Gastrocnemius medialis (tissue), 4 donors: ENCODE results near the gene XRN2. TPM values are rescaled to one million over a fixed set of nuclear protein-coding genes. Genes with fewer than 3 reads are reported as not detected.

Source experiments
- ATAC-seq, 2 donors: fragments of 150-250 bp; one replicate each; pipeline ENCODE4 v1.9.1; 2016
- DNase-seq, 2 donors: peaks; one replicate each; pipeline ENCODE4 v3.0.0-alpha.2; 2019
- H3K27ac ChIP-seq, 4 donors: fragments of 200-600 bp; sonication (generic); 1 replicate in 1 of 4; 2 replicates in 3 of 4; pipeline ENCODE4 v1.5.1; 2016 to 2018; ENCODE audit warnings: mild to moderate bottlenecking in 2 of 4, moderate library complexity in 1 of 4
- H3K27me3 ChIP-seq, 3 donors: fragments of 200-600 bp; sonication (generic) in 2 of 3; 1 replicate in 1 of 3; 2 replicates in 2 of 3; pipeline versions ENCODE4 v1.5.1 to v1.6.0; 2016 to 2019; ENCODE audit warnings: mild to moderate bottlenecking in 1 of 3, moderate library complexity in 1 of 3
- H3K36me3 ChIP-seq, 2 donors: fragments of 200-600 bp; sonication (generic) in 1 of 2; one replicate each; pipeline ENCODE4 v1.5.1; 2017 to 2018
- H3K4me1 ChIP-seq, 2 donors: fragments of 200-600 bp; sonication (generic) in 1 of 2; one replicate each; pipeline ENCODE4 v1.5.1; 2016 to 2017; ENCODE audit warnings: mild to moderate bottlenecking in 2 of 2
- H3K4me3 ChIP-seq, 4 donors: fragments of 200-600 bp; sonication (generic) in 3 of 4; 1 replicate in 1 of 4; 2 replicates in 3 of 4; pipeline ENCODE4 v1.5.1; 2016 to 2019; ENCODE audit warnings: mild to moderate bottlenecking in 2 of 4
- H3K9me3 ChIP-seq, 3 donors: fragments of 200-600 bp; sonication (generic) in 2 of 3; 1 replicate in 1 of 3; 2 replicates in 2 of 3; pipeline ENCODE4 v1.5.1; 2016 to 2019
- CTCF ChIP-seq, 5 experiments: fragments of 450-650 bp in 3 of 5; fragments of 200-600 bp in 2 of 5; sonication (generic) in 2 of 5; IDR thresholded peaks in 4 of 5; conservative IDR thresholded peaks in 1 of 5; 1 replicate in 4 of 5; 2 replicates in 1 of 5; pipeline ENCODE4 v1.5.1; 2016 to 2019; ENCODE audit warnings: antibody characterized with exemption in 5 of 5, mild to moderate bottlenecking in 3 of 5, moderate library complexity in 3 of 5
- POLR2A ChIP-seq, 2 donors: fragments of 450-650 bp; IDR thresholded peaks; one replicate each; pipeline ENCODE4 v1.6.1; 2017; ENCODE audit warnings: antibody characterized with exemption in 2 of 2, mild to moderate bottlenecking in 2 of 2, moderate library complexity in 2 of 2
- in situ Hi-C, 4 donors: fragments of 200-750 bp; cut with MboI; loops; one replicate each; pipeline versions ENCODE4 v1.15.0 to v1.8.0; 2017; ENCODE audit warnings: low sequenced_read_pairs in 4 of 4
- intact Hi-C: fragments of 100-400 bp; cut with DNase I; formaldehyde crosslinking; loops from one replicate; pipeline ENCODE4 v1.15.1; 2023; ENCODE audit warnings: low total_unique reads
- total RNA-seq, 4 donors: library from RNA; depleted of rRNA; stranded (reverse); fragments of >200 nt; gene quantifications; one replicate each; pipeline versions ENCODE4 v1.1.0 to v1.2.3, GENCODE V29; 2016

XRN2 gene
- total RNA-seq, 4 donors from 2014 or later, result 42.0 to 68.4 (median 52.3) TPM

- ATAC-seq (no peak), DNase-seq (no peak)
- TF ChIP-seq POLR2A (IDR thresholded peaks at IDR 0.05), result no peak
- no peak for TF ChIP-seq CTCF (IDR thresholded peaks at IDR 0.05 in 4 of 5, conservative IDR thresholded peaks at IDR 0.05 in 1 of 5)
- no peak overlapping the region for H3K4me3 ChIP-seq
- no peak overlapping the region for H3K27ac ChIP-seq
- intact Hi-C loops, result no loop called here
- H3K36me3 ChIP-seq, result peaks cover 0 to 19% of the 10 kb centered on the region in 2 donors
- H3K27me3 ChIP-seq, result no peaks in the 10 kb centered on the region
- no peaks in the 10 kb centered on the region for H3K9me3 ChIP-seq
- in situ Hi-C loops, result no loop called here
- H3K4me1 ChIP-seq, result peaks cover 0 to 7% of the 10 kb centered on the region in 2 donors
Measured at GRCh38 chr20:21371193-21371592, 68.1 kb downstream of the XRN2 start.

- TF ChIP-seq CTCF (IDR thresholded peaks at IDR 0.05 in 4 of 5, conservative IDR thresholded peaks at IDR 0.05 in 1 of 5) (no peak), POLR2A (IDR thresholded peaks at IDR 0.05) (no peak)
- DNase-seq (no peak), ATAC-seq (no peak)
- in situ Hi-C loops, result no loop called here
- H3K9me3 ChIP-seq, result no peaks in the 10 kb centered on the region
- H3K27ac ChIP-seq, result no peak overlapping the region
- intact Hi-C loops, result no loop called here
- H3K4me3 ChIP-seq, result no peak overlapping the region
- peaks cover 0 to 7% of the 10 kb centered on the region in 2 donors for H3K4me1 ChIP-seq
- H3K36me3 ChIP-seq, result peaks cover 0 to 11% of the 10 kb centered on the region in 2 donors
- no peaks in the 10 kb centered on the region for H3K27me3 ChIP-seq
Measured at GRCh38 chr20:21372016-21372415, 68.9 kb downstream of the XRN2 start.

- ATAC-seq (no peak), DNase-seq (no peak)
- Histone ChIP-seq H3K27me3 (no peaks in the 10 kb centered on the region), H3K4me1 (peaks cover 0 to 7% of the 10 kb centered on the region in 2 donors), H3K36me3 (peaks cover 0 to 4% of the 10 kb centered on the region in 2 donors), H3K27ac (no peak overlapping the region), H3K9me3 (no peaks in the 10 kb centered on the region), H3K4me3 (no peak overlapping the region)
- no peak for TF ChIP-seq CTCF (IDR thresholded peaks at IDR 0.05 in 4 of 5, conservative IDR thresholded peaks at IDR 0.05 in 1 of 5)
- TF ChIP-seq POLR2A (IDR thresholded peaks at IDR 0.05), result no peak
- in situ Hi-C loops, result no loop called here
- intact Hi-C loops, result no loop called here
Measured at GRCh38 chr20:21373436-21373835, 70.3 kb downstream of the XRN2 start.

- TF ChIP-seq CTCF (IDR thresholded peaks at IDR 0.05 in 4 of 5, conservative IDR thresholded peaks at IDR 0.05 in 1 of 5) (no peak), POLR2A (IDR thresholded peaks at IDR 0.05) (no peak)
- DNase-seq (no peak), ATAC-seq (no peak)
- Histone ChIP-seq H3K36me3 (peaks cover 0 to 10% of the 10 kb centered on the region in 2 donors), H3K4me1 (peaks cover 0 to 5% of the 10 kb centered on the region in 2 donors), H3K9me3 (no peaks in the 10 kb centered on the region), H3K27me3 (no peaks in the 10 kb centered on the region), H3K4me3 (no peak overlapping the region), H3K27ac (no peak overlapping the region)
- intact Hi-C loops (no loop called here), in situ Hi-C loops (no loop called here)
Measured at GRCh38 chr20:21376626-21377025, 73.5 kb downstream of the XRN2 start.

DNA sequence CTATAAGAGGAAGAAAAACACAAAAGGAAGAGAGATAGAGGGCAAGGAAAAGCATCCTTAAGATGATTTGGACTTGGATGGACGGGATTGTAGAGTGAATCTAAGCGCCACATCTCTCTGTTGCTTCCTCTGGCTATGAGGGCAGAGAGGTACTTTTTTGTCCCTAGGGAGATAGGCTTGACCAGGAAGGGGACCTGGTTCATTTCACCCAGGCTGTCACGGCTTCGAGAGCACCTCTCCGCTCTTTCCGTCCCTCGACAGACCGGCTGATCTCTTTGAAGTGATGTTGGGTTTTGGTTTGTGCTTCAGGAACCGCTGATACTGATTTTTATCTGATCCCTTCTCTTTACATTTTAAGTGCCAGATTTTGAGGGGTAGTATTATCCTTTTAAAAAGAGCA is 74.6 kb downstream of the XRN2 start:
- DNase-seq, result no peak
- H3K27ac ChIP-seq, result no peak overlapping the region
- H3K9me3 ChIP-seq, result no peaks in the 10 kb centered on the region
- in situ Hi-C loops (no loop called here), intact Hi-C loops (no loop called here)
- no peak for ATAC-seq
- TF ChIP-seq POLR2A (IDR thresholded peaks at IDR 0.05) (no peak), CTCF (IDR thresholded peaks at IDR 0.05 in 4 of 5, conservative IDR thresholded peaks at IDR 0.05 in 1 of 5) (no peak)
- no peaks in the 10 kb centered on the region for H3K27me3 ChIP-seq
- H3K36me3 ChIP-seq, result peaks cover 0 to 20% of the 10 kb centered on the region in 2 donors
- no peak overlapping the region for H3K4me3 ChIP-seq
- H3K4me1 ChIP-seq, result no peaks in the 10 kb centered on the region
